Gastroesophageal sphincter (tissue), 3 donors: ENCODE data around the gene KCNK7.

Source experiments
- CTCF ChIP-seq, 4 experiments: fragments of 200-600 bp in 2 of 4; fragments of 450-650 bp in 2 of 4; sonication (generic) in 1 of 4; IDR thresholded peaks; one replicate each; pipeline ENCODE4 v1.5.1; 2017 to 2019; ENCODE audit warnings: antibody characterized with exemption in 4 of 4, mild to moderate bottlenecking in 2 of 4, moderate library complexity in 2 of 4
- EP300 ChIP-seq: sonication (generic); formaldehyde crosslinking; IDR thresholded peaks from one replicate; pipeline ENCODE4 v1.6.1; 2017; ENCODE audit warnings: antibody characterized with exemption, mild to moderate bottlenecking
- POLR2A ChIP-seq, 2 donors: fragments of 450-650 bp; IDR thresholded peaks; one replicate each; pipeline ENCODE4 v1.6.1; 2017; ENCODE audit warnings: antibody characterized with exemption in 2 of 2, mild to moderate bottlenecking in 2 of 2, moderate library complexity in 1 of 2

- TF ChIP-seq EP300 (no peak), CTCF (IDR thresholded peaks at IDR 0.05) (no peak), POLR2A (IDR thresholded peaks at IDR 0.05) (no peak)
Measured at GRCh38 chr11:65581928-65582327, 13.7 kb downstream of the KCNK7 start.
